Astrocyte (in vitro differentiated cells and primary cell): ENCODE data around the gene BLVRA.

Source experiments
- CTCF ChIP-seq: IDR thresholded peaks from 2 replicates; pipeline ENCODE4 v1.5.1; 2011; ENCODE audit warnings: low read depth, mild to moderate bottlenecking, inconsistent platforms, low read length, moderate library complexity; ENCODE audit not compliant: insufficient read depth
- EZH2 ChIP-seq: IDR thresholded peaks from 2 replicates; pipeline ENCODE4 v1.6.1; 2012; ENCODE audit warnings: mild to moderate bottlenecking, low read length, inconsistent platforms; ENCODE audit not compliant: insufficient read depth

DNA sequence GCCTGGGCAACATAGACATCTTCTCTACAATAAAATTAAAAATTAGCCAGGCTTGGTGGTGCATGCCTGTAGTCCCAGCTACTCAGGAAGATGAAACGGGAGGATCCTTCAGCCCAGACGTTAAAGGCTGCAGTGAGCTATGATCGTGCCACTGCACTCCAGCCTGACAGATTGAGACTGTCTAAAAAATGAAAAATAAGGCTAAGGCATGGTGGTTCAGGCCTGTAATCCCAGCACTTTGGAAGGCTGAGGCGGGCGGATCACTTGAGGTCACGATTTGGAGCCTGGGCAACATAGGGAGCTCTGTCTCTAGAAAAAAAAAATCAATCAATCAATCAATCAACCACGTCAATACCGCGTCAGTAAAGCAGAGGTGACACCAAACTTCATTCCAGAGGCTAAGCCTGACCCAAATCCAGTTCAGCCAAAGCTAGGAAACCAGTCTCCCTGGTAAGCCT, 79.8 kb downstream of the BLVRA start:
- TF ChIP-seq CTCF (no peak), EZH2 (no peak)
